Measurements from ENCODE around the gene CBFA2T3.

The CBFA2T3 gene

DNA sequence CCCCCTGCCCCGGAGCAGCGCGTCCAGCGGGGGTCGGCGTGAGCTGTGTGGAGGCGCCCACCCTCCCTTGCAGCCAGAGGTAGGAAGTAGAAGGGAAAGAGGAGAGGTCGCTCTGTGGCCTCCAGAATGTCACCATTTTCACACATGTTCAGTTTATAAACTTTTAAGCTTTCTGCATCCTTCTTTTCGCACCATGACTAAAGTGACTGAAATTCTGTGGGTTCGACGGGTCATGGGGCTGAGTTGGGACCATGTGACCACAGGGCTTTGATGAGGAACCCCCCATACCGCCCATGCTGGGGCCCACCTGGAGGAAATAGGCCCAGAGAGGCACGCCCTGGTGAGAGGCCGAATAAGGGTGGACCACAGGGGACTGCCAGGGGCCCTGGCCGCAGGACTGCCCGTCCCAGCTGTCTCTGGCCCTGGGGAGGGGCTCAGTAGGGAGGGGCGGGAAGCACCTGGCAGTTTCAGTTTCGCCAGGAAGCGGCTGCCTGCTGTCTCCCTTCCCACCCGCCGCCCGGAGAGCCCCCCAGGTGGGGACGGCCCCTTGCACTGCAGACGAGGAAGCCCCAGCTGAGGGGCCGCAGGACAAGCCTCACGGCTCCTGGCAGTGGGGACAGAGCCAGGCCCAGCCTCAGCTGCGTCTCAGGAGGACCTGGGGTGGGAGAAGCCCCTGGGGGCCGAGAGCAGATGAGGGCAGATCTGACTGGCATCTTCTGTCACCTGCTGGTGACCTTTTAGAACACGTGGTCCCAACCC lies 9.0 kb downstream of the CBFA2T3 start:
- H3K27me3 Mint-ChIP-seq: no peaks in the 10 kb centered on the region
- H3K4me1 Mint-ChIP-seq (ENCODE audit: low read depth): peaks cover 3% of the 10 kb centered on the region
- no peaks in the 10 kb centered on the region for H3K36me3 Mint-ChIP-seq
- H3K27ac Mint-ChIP-seq: no peak overlapping the region
- H3K4me3 Mint-ChIP-seq: peak overlapping the region; percentile 20
- no peaks in the 10 kb centered on the region for H3K9me3 Mint-ChIP-seq (ENCODE audit: low read depth)

GRCh38 chr16:88966986-88967829 lies 9.8 kb downstream of the CBFA2T3 start:
- Mint-ChIP-seq H3K36me3 (no peaks in the 10 kb centered on the region), H3K4me3 (peak overlapping the region; percentile 42)

GRCh38 chr16:88965826-88966480 lies 11.1 kb downstream of the CBFA2T3 start:
- Mint-ChIP-seq H3K4me3 (no peak overlapping the region), H3K27me3 (peaks cover 3% of the 10 kb centered on the region), H3K4me1 (ENCODE audit: low read depth) (peaks cover 3% of the 10 kb centered on the region), H3K9me3 (ENCODE audit: low read depth) (no peaks in the 10 kb centered on the region), H3K27ac (no peak overlapping the region), H3K36me3 (no peaks in the 10 kb centered on the region)

More at GRCh38 chr16:88966986-88967829, 9.8 kb downstream of the CBFA2T3 start:
- H3K4me1 Mint-ChIP-seq (ENCODE audit: low read depth): peaks cover 3% of the 10 kb centered on the region
- no peaks in the 10 kb centered on the region for H3K9me3 Mint-ChIP-seq (ENCODE audit: low read depth)
- no peaks in the 10 kb centered on the region for H3K27me3 Mint-ChIP-seq
- H3K27ac Mint-ChIP-seq: no peak overlapping the region

- H3K9me3 Mint-ChIP-seq (ENCODE audit: low read depth): no peaks in the 10 kb centered on the region
- no peak overlapping the region for H3K27ac Mint-ChIP-seq
- H3K27me3 Mint-ChIP-seq: peaks cover 3% of the 10 kb centered on the region
- H3K4me1 Mint-ChIP-seq (ENCODE audit: low read depth): peaks cover 3% of the 10 kb centered on the region
- no peaks in the 10 kb centered on the region for H3K36me3 Mint-ChIP-seq
- no peak overlapping the region for H3K4me3 Mint-ChIP-seq
Measured at GRCh38 chr16:88965411-88965810, 11.6 kb downstream of the CBFA2T3 start.

GRCh38 chr16:88964636-88965035 lies 12.4 kb downstream of the CBFA2T3 start:
- Mint-ChIP-seq H3K4me1 (ENCODE audit: low read depth) (peaks cover 3% of the 10 kb centered on the region), H3K27me3 (peaks cover 6% of the 10 kb centered on the region), H3K4me3 (no peak overlapping the region), H3K36me3 (no peaks in the 10 kb centered on the region), H3K9me3 (ENCODE audit: low read depth) (no peaks in the 10 kb centered on the region), H3K27ac (no peak overlapping the region)

DNA sequence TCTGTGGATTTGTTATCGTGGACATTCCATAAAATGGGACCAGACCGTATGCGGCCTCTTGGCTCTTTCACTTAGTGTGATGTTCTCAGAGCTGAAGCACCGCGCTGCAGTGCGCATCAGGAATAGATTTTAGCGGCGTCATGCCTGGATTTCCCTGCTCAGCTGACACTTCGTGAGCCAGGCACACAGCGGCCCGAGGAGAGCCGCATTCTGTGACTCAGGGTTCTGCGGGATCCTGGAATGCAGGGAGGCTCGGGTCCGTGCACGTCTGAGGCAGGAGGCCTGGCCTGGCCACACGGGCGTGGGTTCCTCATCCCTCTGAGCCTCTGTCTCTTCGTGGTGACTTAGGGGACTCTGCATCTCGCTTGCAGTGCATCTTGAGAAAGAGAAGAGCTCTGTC lies 13.4 kb downstream of the CBFA2T3 start:
- Mint-ChIP-seq H3K36me3 (no peaks in the 10 kb centered on the region), H3K4me1 (ENCODE audit: low read depth) (peaks cover 3% of the 10 kb centered on the region), H3K4me3 (no peak overlapping the region), H3K27me3 (peaks cover 10% of the 10 kb centered on the region), H3K27ac (no peak overlapping the region), H3K9me3 (ENCODE audit: low read depth) (no peaks in the 10 kb centered on the region)

DNA sequence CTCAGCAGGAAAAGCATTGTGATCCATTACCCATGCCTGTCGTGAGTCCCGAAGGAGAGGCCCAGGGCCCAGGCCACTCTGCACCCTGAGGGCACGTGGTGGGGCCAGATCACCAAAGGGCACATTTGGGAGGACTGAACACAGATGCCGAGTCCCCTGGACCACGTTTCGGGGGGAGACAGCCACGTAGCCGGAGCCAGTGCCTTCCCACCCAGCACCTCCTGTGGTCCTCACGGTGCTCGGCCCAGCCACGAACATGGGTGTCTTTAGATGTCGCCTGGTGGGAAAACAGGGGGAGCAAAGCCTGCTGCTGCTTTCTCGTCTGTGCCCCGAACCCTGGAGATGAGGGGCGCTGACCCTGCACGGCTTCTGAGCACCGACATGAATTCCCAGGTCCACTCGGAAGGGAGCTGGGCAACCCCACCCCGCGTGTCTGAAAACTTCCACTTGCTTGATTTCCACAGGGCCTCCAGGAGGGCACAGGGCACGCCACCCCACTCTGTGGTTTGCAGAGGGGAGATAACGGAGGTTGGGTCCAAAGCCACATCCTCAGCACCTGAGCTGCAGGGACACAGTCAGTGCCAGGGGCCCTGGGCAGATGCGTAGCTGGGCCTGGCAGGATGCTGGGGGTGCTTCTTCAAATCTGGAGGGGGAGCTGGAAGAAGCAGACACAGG lies 14.4 kb downstream of the CBFA2T3 start:
- no peak overlapping the region for H3K4me3 Mint-ChIP-seq
- H3K36me3 Mint-ChIP-seq: no peaks in the 10 kb centered on the region
- H3K4me1 Mint-ChIP-seq (ENCODE audit: low read depth): peaks cover 9% of the 10 kb centered on the region

GRCh38 chr16:88961011-88961410 lies 16.0 kb downstream of the CBFA2T3 start:
- Mint-ChIP-seq H3K9me3 (ENCODE audit: low read depth) (no peaks in the 10 kb centered on the region), H3K4me1 (ENCODE audit: low read depth) (peaks cover 16% of the 10 kb centered on the region), H3K4me3 (no peak overlapping the region), H3K27me3 (peaks cover 21% of the 10 kb centered on the region), H3K36me3 (no peaks in the 10 kb centered on the region), H3K27ac (no peak overlapping the region)

More for the DNA sequence above, 14.4 kb downstream of the CBFA2T3 start:
- H3K27ac Mint-ChIP-seq: no peak overlapping the region
- H3K9me3 Mint-ChIP-seq (ENCODE audit: low read depth): no peaks in the 10 kb centered on the region
- peaks cover 16% of the 10 kb centered on the region for H3K27me3 Mint-ChIP-seq

- Mint-ChIP-seq H3K27me3 (peaks cover 21% of the 10 kb centered on the region), H3K4me3 (no peak overlapping the region), H3K4me1 (ENCODE audit: low read depth) (peaks cover 16% of the 10 kb centered on the region), H3K9me3 (ENCODE audit: low read depth) (no peaks in the 10 kb centered on the region), H3K36me3 (no peaks in the 10 kb centered on the region), H3K27ac (no peak overlapping the region)
Measured at GRCh38 chr16:88960516-88960915, 16.5 kb downstream of the CBFA2T3 start.

- no peaks in the 10 kb centered on the region for H3K36me3 Mint-ChIP-seq
- peaks cover 21% of the 10 kb centered on the region for H3K27me3 Mint-ChIP-seq
- H3K4me3 Mint-ChIP-seq: no peak overlapping the region
- no peak overlapping the region for H3K27ac Mint-ChIP-seq
- no peaks in the 10 kb centered on the region for H3K9me3 Mint-ChIP-seq (ENCODE audit: low read depth)
- H3K4me1 Mint-ChIP-seq (ENCODE audit: low read depth): peaks cover 16% of the 10 kb centered on the region
Measured at GRCh38 chr16:88959022-88959421, 18.0 kb downstream of the CBFA2T3 start.

- H3K27ac Mint-ChIP-seq: no peak overlapping the region
- H3K4me3 Mint-ChIP-seq: peak overlapping the region; percentile 42
- H3K9me3 Mint-ChIP-seq (ENCODE audit: low read depth): no peaks in the 10 kb centered on the region
- H3K27me3 Mint-ChIP-seq: peaks cover 21% of the 10 kb centered on the region
- peaks cover 16% of the 10 kb centered on the region for H3K4me1 Mint-ChIP-seq (ENCODE audit: low read depth)
- H3K36me3 Mint-ChIP-seq: no peaks in the 10 kb centered on the region
Measured at GRCh38 chr16:88957887-88958577, 19.0 kb downstream of the CBFA2T3 start.

- no peak overlapping the region for H3K27ac Mint-ChIP-seq
- H3K4me3 Mint-ChIP-seq: peak overlapping the region; percentile 42
- H3K36me3 Mint-ChIP-seq: no peaks in the 10 kb centered on the region
- H3K4me1 Mint-ChIP-seq (ENCODE audit: low read depth): peaks cover 16% of the 10 kb centered on the region
- H3K9me3 Mint-ChIP-seq (ENCODE audit: low read depth): no peaks in the 10 kb centered on the region
- peaks cover 21% of the 10 kb centered on the region for H3K27me3 Mint-ChIP-seq
Measured at GRCh38 chr16:88957433-88957767, 19.6 kb downstream of the CBFA2T3 start.

DNA sequence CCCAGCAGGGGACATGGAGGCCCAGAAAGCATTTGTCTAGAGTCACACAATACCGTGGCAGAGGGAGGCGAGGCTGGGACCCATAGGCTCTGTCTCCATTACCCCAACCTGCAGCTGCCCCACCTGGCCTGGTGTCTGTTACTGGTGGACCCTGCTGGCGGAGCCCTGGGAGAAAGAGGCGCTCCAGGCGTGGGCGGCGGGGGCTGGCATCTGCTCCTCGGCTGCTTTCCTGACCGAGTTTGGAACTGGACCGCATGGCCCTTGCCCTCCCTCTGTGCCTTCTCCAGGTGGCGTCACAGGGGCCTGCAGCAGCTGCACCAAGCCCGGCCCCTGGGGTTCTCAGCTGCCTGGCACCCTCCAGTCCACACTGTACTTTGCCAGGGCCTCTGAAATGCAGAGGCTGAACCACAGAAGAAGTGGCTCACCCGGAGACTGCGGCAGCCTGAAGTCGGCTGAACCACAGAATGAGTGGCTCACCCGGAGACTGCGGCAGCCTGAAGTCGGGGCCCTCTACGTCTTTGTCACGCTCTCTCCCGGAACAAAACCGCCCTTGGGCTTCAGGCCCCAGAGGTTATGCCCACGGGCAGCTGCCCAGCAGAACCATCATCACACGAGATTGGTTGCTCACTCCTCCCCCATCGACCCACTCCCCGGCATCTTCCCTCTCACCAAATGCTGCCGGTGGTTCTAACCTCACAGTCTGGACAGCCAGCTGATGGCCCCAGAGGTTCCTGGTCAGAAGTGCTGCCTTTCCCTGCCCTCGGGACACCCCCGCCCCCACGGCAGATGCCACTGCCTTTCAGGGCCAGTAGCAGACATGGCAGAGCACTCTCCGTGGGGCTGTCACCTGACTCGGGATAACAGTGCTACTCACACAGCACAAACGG lies 20.2 kb downstream of the CBFA2T3 start:
- H3K27ac Mint-ChIP-seq: no peak overlapping the region
- no peaks in the 10 kb centered on the region for H3K36me3 Mint-ChIP-seq
- no peak overlapping the region for H3K4me3 Mint-ChIP-seq
- H3K4me1 Mint-ChIP-seq (ENCODE audit: low read depth): peaks cover 16% of the 10 kb centered on the region
- no peaks in the 10 kb centered on the region for H3K9me3 Mint-ChIP-seq (ENCODE audit: low read depth)
- H3K27me3 Mint-ChIP-seq: peaks cover 18% of the 10 kb centered on the region
